Measurements from ENCODE around the gene CARD10. TPM values are rescaled to one million over a fixed set of nuclear protein-coding genes. Genes with fewer than 3 reads are reported as not detected.

Gene CARD10
- total RNA-seq, 1 donor from 2014 or later, result 9.0 TPM

DNA sequence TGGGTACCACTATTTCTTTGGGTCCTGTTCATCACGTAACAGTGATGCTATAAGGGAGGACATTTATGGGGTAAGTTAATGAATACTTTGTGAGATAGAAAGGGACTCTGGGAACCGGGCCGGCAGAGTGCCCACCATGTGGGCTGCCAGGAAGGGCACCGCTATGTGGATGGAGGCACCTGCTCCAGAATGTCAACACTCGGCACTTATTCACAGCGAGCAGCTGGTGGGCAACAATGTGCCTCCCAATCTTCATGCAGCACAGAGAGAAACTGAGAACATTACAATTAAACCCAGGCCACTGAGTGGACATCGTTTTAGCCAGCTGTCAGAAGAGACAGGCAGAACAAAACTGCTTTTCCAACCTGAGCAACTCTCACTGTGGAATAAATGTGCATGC, 76.1 kb downstream of the CARD10 start:
- Histone ChIP-seq H3K4me3 (no peak overlapping the region), H3K4me1 (no peaks in the 10 kb centered on the region), H3K27me3 (ENCODE audit: low read depth) (peaks cover 82% of the 10 kb centered on the region), H3K9me3 (replicated peaks) (peaks cover 12% of the 10 kb centered on the region), H3K27ac (replicated peaks) (no peak overlapping the region), H3K36me3 (no peaks in the 10 kb centered on the region)
- intact Hi-C loops (cut with micrococcal nuclease), result no loop called here
- DNase-seq, result no peak
- TF ChIP-seq, protein P1, sequence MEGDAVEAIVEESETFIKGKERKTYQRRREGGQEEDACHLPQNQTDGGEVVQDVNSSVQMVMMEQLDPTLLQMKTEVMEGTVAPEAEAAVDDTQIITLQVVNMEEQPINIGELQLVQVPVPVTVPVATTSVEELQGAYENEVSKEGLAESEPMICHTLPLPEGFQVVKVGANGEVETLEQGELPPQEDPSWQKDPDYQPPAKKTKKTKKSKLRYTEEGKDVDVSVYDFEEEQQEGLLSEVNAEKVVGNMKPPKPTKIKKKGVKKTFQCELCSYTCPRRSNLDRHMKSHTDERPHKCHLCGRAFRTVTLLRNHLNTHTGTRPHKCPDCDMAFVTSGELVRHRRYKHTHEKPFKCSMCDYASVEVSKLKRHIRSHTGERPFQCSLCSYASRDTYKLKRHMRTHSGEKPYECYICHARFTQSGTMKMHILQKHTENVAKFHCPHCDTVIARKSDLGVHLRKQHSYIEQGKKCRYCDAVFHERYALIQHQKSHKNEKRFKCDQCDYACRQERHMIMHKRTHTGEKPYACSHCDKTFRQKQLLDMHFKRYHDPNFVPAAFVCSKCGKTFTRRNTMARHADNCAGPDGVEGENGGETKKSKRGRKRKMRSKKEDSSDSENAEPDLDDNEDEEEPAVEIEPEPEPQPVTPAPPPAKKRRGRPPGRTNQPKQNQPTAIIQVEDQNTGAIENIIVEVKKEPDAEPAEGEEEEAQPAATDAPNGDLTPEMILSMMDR (IDR thresholded peaks at IDR 0.05; ENCODE audit: borderline replicate concordance), result no peak

DNA sequence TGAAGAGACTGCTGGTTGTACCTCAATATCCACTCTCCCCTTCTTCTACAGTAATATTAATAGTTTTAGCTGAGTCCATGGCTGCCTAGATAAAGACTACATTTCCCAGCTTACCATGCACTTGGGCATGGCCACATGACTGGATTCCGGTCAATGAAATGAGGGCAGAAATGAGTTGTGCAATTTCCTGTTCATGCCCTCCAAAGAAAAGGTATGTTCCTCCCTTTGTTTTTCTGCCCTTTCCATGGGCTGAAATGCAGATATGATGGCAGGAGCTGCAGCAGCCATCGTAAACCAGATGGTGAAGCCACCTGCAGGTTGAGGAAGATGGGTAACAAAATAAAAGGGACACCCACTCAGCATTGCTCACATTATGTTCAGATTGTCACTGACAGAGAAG, 76.7 kb downstream of the CARD10 start:
- TF ChIP-seq, protein P1 (IDR thresholded peaks at IDR 0.05; ENCODE audit: borderline replicate concordance), result no peak
- H3K9me3 ChIP-seq (replicated peaks), result peaks cover 12% of the 10 kb centered on the region
- no peak for DNase-seq
- no peaks in the 10 kb centered on the region for H3K36me3 ChIP-seq
- no peaks in the 10 kb centered on the region for H3K4me1 ChIP-seq
- H3K27me3 ChIP-seq (ENCODE audit: low read depth), result peaks cover 82% of the 10 kb centered on the region
- H3K4me3 ChIP-seq, result no peak overlapping the region
- H3K27ac ChIP-seq (replicated peaks), result no peak overlapping the region
- intact Hi-C loops (cut with micrococcal nuclease), result no loop called here

DNA sequence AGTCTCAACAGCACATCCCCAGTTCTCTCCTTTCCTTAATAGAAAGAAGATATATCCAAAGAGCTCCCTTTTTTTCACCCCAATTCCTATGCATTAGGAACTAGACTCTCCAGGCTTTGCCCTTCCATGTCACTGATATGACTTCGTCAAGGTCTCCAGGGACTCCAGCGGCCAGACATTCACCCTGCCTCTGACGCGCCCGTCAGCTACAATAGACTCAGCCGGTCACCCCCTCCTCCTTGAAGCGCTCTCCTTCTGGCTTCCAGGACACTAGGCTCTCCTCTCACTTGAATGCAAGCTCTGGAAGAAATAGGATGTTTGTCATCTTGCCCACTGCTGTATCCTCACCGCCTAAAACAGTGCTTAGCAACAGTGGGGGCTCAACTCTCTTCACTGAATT, 77.1 kb downstream of the CARD10 start:
- intact Hi-C loops (cut with micrococcal nuclease), result no loop called here
- Histone ChIP-seq H3K36me3 (no peaks in the 10 kb centered on the region), H3K9me3 (replicated peaks) (peaks cover 12% of the 10 kb centered on the region), H3K27me3 (ENCODE audit: low read depth) (peaks cover 82% of the 10 kb centered on the region), H3K4me3 (no peak overlapping the region), H3K4me1 (no peaks in the 10 kb centered on the region), H3K27ac (replicated peaks) (no peak overlapping the region)
- no peak for DNase-seq
- TF ChIP-seq, protein P1 (IDR thresholded peaks at IDR 0.05; ENCODE audit: borderline replicate concordance), result no peak

DNA sequence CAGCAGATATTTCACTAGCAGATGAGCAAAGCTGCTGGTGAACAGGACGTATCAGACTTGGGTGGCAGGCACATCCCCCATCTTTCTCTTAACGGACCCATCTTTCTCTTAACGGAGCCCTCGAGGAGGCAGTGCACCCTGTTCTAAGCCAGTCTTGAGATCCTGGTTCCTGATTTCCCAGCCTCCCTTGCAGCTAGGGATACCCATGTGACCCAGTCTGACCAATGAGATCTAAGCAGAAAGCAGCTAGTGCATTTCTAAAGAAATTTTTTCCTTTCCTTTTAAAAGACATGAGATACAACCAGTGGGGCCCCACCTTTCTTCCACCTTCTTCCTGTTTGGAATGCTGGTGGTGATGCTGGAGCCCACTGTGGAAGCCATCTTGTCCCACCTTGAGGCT, 78.3 kb downstream of the CARD10 start:
- no peaks in the 10 kb centered on the region for H3K4me1 ChIP-seq
- TF ChIP-seq, protein P1 (IDR thresholded peaks at IDR 0.05; ENCODE audit: borderline replicate concordance), result no peak
- intact Hi-C loops (cut with micrococcal nuclease), result no loop called here
- H3K27me3 ChIP-seq (ENCODE audit: low read depth), result peaks cover 74% of the 10 kb centered on the region
- peaks cover 12% of the 10 kb centered on the region for H3K9me3 ChIP-seq (replicated peaks)
- no peak overlapping the region for H3K27ac ChIP-seq (replicated peaks)
- H3K4me3 ChIP-seq, result no peak overlapping the region
- H3K36me3 ChIP-seq, result no peaks in the 10 kb centered on the region
- DNase-seq, result no peak

Other genes starting within 250 kb of the CARD10 start
- gene CYTH4, start 236.9 kb downstream of the CARD10 start, total RNA-seq, result 4.8 TPM
- not detected for gene ELFN2, start 91.9 kb downstream of the CARD10 start, total RNA-seq
- 11.8 TPM for gene MFNG, start 33.0 kb downstream of the CARD10 start, total RNA-seq
- 17.7 TPM for gene CDC42EP1, start 41.1 kb upstream of the CARD10 start, total RNA-seq
- gene LGALS2, start 60.7 kb upstream of the CARD10 start, total RNA-seq, result not detected
- gene GGA1, start 89.4 kb upstream of the CARD10 start, total RNA-seq, result 27.5 TPM
- gene SH3BP1, start 120.3 kb upstream of the CARD10 start, total RNA-seq, result 2.5 TPM
- 23.9 TPM for gene PDXP, start 139.3 kb upstream of the CARD10 start, total RNA-seq
- 843 TPM for gene LGALS1, start 156.2 kb upstream of the CARD10 start, total RNA-seq
- 12.8 TPM for gene NOL12, start 166.9 kb upstream of the CARD10 start, total RNA-seq
- 86.5 TPM for gene TRIOBP, start 177.6 kb upstream of the CARD10 start, total RNA-seq

Data from left ventricle myocardium inferior (tissue), 1 donor.